ENCODE data around the gene KRT9. TPM values are rescaled to one million over a fixed set of nuclear protein-coding genes. Genes with fewer than 3 reads are reported as not detected.

KRT9 gene
- total RNA-seq, 2 donors from 2014 or later: 0.42 TPM; not detected in 1

DNA sequence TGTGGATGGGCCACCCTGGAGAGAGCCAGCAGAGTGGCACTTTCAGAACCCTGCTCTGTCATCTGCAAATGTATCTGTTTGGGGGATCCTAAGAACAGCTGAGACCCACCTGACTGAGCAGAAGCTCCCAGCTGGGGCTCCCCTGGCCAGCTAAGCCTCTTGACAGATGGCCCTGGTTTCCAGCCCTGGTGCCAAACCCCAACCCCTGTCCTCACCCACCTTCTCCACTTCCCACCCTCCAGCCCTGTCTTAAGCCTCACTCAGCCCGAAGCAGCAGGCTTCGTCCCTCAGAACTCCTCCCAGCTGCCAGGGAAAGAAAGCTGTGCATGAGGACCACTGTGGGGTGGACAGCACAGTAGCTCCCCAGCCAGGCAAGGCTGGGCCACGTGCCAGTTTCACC is 3.5 kb upstream of the KRT9 start:
- DNase-seq (ENCODE audit: low spot score): no peak
- Histone ChIP-seq H3K9me3 (no peaks in the 10 kb centered on the region), H3K4me1 (ENCODE audit: control insufficient read depth in 1 of 2, low read depth in 2 of 2) (peaks cover 3 to 8% of the 10 kb centered on the region in 2 donors), H3K27ac (no peak overlapping the region), H3K4me3 (no peak overlapping the region), H3K36me3 (no peaks in the 10 kb centered on the region), H3K27me3 (replicated peaks; ENCODE audit: insufficient read depth) (no peaks in the 10 kb centered on the region)
- TF ChIP-seq, protein P1, sequence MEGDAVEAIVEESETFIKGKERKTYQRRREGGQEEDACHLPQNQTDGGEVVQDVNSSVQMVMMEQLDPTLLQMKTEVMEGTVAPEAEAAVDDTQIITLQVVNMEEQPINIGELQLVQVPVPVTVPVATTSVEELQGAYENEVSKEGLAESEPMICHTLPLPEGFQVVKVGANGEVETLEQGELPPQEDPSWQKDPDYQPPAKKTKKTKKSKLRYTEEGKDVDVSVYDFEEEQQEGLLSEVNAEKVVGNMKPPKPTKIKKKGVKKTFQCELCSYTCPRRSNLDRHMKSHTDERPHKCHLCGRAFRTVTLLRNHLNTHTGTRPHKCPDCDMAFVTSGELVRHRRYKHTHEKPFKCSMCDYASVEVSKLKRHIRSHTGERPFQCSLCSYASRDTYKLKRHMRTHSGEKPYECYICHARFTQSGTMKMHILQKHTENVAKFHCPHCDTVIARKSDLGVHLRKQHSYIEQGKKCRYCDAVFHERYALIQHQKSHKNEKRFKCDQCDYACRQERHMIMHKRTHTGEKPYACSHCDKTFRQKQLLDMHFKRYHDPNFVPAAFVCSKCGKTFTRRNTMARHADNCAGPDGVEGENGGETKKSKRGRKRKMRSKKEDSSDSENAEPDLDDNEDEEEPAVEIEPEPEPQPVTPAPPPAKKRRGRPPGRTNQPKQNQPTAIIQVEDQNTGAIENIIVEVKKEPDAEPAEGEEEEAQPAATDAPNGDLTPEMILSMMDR (IDR thresholded peaks at IDR 0.05): no peak
- no peak for ATAC-seq (ENCODE audit: insufficient number of reproducible peaks, low FRiP score, low read depth)

DNA sequence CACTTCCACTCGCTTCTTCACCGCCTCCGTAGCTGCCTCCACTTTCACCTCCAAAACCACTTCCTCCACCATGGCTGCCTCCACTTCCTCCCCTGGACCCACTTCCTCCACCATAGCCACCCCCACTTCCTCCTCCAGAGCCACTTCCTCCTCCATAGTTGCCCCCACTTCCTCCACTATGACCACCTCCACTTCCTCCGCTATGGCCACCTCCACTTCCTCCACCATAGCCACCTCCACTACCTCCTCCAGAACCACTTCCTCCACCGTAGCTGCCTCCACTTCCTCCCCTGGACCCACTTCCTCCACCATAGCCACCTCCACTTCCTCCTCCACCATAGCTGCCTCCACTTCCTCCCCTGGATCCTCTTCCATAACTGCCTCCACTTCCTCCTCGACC is 4.5 kb downstream of the KRT9 start:
- TF ChIP-seq, protein P1 (IDR thresholded peaks at IDR 0.05): no peak
- ATAC-seq (ENCODE audit: insufficient number of reproducible peaks, low FRiP score, low read depth): no peak
- no peak for DNase-seq (ENCODE audit: low spot score)

GRCh38 chr17:41565338-41565737 is 6.5 kb downstream of the KRT9 start:
- H3K27me3 ChIP-seq (replicated peaks; ENCODE audit: insufficient read depth): no peaks in the 10 kb centered on the region
- no peak overlapping the region for H3K4me3 ChIP-seq
- TF ChIP-seq, protein P1 (IDR thresholded peaks at IDR 0.05): no peak
- no peaks in the 10 kb centered on the region for H3K4me1 ChIP-seq (ENCODE audit: control insufficient read depth in 1 of 2, low read depth in 2 of 2)
- no peak for ATAC-seq (ENCODE audit: insufficient number of reproducible peaks, low FRiP score, low read depth)
- no peaks in the 10 kb centered on the region for H3K9me3 ChIP-seq
- H3K27ac ChIP-seq: no peak overlapping the region
- DNase-seq (ENCODE audit: low spot score): no peak
- H3K36me3 ChIP-seq: no peaks in the 10 kb centered on the region

More for the DNA sequence above, 4.5 kb downstream of the KRT9 start:
- no peaks in the 10 kb centered on the region for H3K9me3 ChIP-seq
- no peak overlapping the region for H3K4me3 ChIP-seq
- no peaks in the 10 kb centered on the region for H3K27me3 ChIP-seq (replicated peaks; ENCODE audit: insufficient read depth)
- H3K36me3 ChIP-seq: no peaks in the 10 kb centered on the region
- H3K4me1 ChIP-seq (ENCODE audit: control insufficient read depth in 1 of 2, low read depth in 2 of 2): no peaks in the 10 kb centered on the region
- no peak overlapping the region for H3K27ac ChIP-seq

- H3K4me3 ChIP-seq: no peak overlapping the region
- TF ChIP-seq, protein P1 (IDR thresholded peaks at IDR 0.05): no peak
- H3K27me3 ChIP-seq (replicated peaks; ENCODE audit: insufficient read depth): no peaks in the 10 kb centered on the region
- H3K27ac ChIP-seq: no peak overlapping the region
- no peaks in the 10 kb centered on the region for H3K9me3 ChIP-seq
- no peaks in the 10 kb centered on the region for H3K4me1 ChIP-seq (ENCODE audit: control insufficient read depth in 1 of 2, low read depth in 2 of 2)
- DNase-seq (ENCODE audit: low spot score) (no peak), ATAC-seq (ENCODE audit: insufficient number of reproducible peaks, low FRiP score, low read depth) (no peak)
- no peaks in the 10 kb centered on the region for H3K36me3 ChIP-seq
These were observed 8.2 kb downstream of the KRT9 start for GRCh38 chr17:41563607-41564170.

DNA sequence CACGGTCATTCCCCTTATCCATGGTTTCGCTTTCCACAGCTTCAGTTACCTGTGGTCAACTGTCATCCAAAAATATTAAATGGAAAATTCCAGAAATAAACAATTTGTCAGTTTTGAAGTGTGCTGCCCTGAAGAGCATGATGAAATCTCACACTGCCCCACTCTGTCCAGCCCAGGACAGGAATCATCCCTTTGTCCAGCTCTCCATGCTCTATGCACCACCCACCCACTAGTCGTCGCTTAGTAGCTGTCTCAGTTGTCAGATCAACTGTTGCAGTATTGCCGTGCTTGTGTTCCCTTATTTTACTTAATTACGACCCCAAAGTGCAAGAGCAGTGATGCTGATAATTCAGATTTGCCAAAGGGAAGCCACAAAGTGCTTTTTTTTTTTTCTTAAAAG is 10.3 kb downstream of the KRT9 start:
- no peak overlapping the region for H3K4me3 ChIP-seq
- H3K27me3 ChIP-seq (replicated peaks; ENCODE audit: insufficient read depth): peaks cover 7% of the 10 kb centered on the region
- DNase-seq (ENCODE audit: low spot score) (no peak), ATAC-seq (ENCODE audit: insufficient number of reproducible peaks, low FRiP score, low read depth) (no peak)
- H3K27ac ChIP-seq: no peak overlapping the region
- TF ChIP-seq, protein P1 (IDR thresholded peaks at IDR 0.05): no peak
- H3K9me3 ChIP-seq: no peaks in the 10 kb centered on the region
- H3K36me3 ChIP-seq: no peaks in the 10 kb centered on the region
- no peaks in the 10 kb centered on the region for H3K4me1 ChIP-seq (ENCODE audit: control insufficient read depth in 1 of 2, low read depth in 2 of 2)

Data from thoracic aorta (tissue), 2 donors.